GM19023 (cell line): ENCODE measurements around the gene CENPH.
"Not testable (repeated sequence)": the region's sequence is repeated elsewhere in the genome, so short reads cannot be mapped to it uniquely, and the experiment has no call there.

Experiments used
- ATAC-seq: cut with Tn5 transposase; IDR thresholded peaks from one replicate; pipeline ENCODE4 v1.9.1; 2021; ENCODE audit warnings: mild to moderate bottlenecking, moderate library complexity; ENCODE audit not compliant: unreplicated experiment

Gene CENPH

GRCh38 chr5:69245031-69245430, 55.6 kb downstream of the CENPH start:
- ATAC-seq = no peak

DNA sequence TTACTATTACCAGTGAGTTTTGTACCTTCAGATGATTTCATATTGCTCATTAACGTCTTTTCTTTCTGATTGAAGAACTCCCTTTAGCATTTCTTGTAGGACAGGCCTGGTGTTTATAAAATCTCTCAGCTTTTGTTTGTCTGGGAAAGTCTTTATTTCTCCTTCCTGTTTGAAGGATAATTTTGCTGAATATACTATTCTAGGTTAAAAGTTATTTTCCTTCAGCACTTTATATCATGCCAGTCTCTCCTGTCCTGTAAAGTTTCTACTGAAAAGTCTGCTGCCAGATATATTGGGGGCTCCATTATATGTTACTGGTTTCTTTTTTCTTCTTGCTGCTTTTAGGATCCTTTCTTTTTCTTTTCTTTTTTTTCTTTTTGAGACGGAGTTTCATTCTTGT, 58.6 kb downstream of the CENPH start:
- ATAC-seq = no peak

GRCh38 chr5:69250593-69250992, 61.2 kb downstream of the CENPH start:
- no peak for ATAC-seq

DNA sequence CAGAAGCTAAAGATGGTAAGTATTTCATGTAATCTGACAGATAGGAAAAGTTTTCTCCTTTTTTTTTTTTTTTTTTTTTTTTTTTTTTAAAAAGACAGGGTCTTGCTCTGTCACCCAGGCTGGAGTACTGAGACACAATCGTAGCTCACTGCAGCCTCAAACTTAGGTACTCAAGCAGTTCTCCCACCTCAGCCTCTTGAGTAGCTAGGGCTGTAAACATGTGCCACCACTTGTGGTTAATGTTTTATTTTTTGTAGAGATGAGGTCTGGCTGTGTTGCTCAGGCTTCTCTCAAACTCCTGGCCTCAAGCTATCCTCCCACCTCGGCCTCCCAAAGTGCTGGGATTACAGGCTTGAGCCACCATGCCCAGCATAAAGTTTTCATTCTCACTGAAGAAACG, 63.1 kb downstream of the CENPH start:
- no peak for ATAC-seq

GRCh38 chr5:69255940-69256339, 66.6 kb downstream of the CENPH start:
- ATAC-seq = not testable (repeated sequence)

- no peak for ATAC-seq
Measured at GRCh38 chr5:69257577-69257976, 68.2 kb downstream of the CENPH start.
